GM19035 (cell line): ENCODE results near the gene ZNF101.

Experiments used
- ATAC-seq: cut with Tn5 transposase; IDR thresholded peaks from one replicate; pipeline ENCODE4 v1.9.1; 2021; ENCODE audit not compliant: unreplicated experiment

ZNF101 gene

GRCh38 chr19:19704836-19705235, 36.2 kb downstream of the ZNF101 start:
- no peak for ATAC-seq

- no peak for ATAC-seq
Observed at GRCh38 chr19:19710506-19710905, 41.9 kb downstream of the ZNF101 start.

- ATAC-seq, result no peak
Observed at GRCh38 chr19:19711306-19711933, 42.8 kb downstream of the ZNF101 start.

GRCh38 chr19:19711934-19712828, 43.5 kb downstream of the ZNF101 start:
- ATAC-seq, result no peak

GRCh38 chr19:19719798-19720197, 51.2 kb downstream of the ZNF101 start:
- no peak for ATAC-seq

- ATAC-seq, result no peak
Observed at GRCh38 chr19:19721896-19722295, 53.3 kb downstream of the ZNF101 start.

GRCh38 chr19:19732579-19733501, 64.2 kb downstream of the ZNF101 start, which contains the start of gene ZNF14:
Gene ZNF14 (minus strand): TSS chr19:19733112. CDS start chr19:19732958, 154 bp downstream.
- peak; percentile 98 for ATAC-seq
